ENCODE data around the gene HCFC1R1. TPM values are rescaled to one million over a fixed set of nuclear protein-coding genes. Genes with fewer than 3 reads are reported as not detected.

The HCFC1R1 gene
- total RNA-seq, 1 donor from 2014 or later = 117 TPM

DNA sequence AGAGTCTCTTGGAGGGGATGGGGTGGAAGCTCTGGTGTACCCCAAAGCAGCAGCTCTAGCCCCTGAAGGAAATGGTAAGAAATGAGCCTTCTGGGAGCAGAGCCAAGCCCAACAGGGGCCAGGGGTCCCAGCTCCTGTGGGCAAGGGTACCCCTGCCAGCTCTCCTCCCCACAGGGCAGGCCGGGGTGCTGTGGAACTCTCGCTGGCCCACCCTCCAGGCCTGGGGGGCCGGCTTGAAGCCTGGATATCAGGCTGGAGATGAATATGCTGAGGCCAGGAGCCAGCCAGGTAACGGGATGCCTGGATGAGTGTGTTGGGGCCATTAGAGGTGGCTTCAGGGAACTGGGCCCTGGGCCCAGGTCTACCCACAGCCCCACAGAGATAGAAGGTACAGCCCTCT is 23.2 kb downstream of the HCFC1R1 start:
- TF ChIP-seq, protein P1, sequence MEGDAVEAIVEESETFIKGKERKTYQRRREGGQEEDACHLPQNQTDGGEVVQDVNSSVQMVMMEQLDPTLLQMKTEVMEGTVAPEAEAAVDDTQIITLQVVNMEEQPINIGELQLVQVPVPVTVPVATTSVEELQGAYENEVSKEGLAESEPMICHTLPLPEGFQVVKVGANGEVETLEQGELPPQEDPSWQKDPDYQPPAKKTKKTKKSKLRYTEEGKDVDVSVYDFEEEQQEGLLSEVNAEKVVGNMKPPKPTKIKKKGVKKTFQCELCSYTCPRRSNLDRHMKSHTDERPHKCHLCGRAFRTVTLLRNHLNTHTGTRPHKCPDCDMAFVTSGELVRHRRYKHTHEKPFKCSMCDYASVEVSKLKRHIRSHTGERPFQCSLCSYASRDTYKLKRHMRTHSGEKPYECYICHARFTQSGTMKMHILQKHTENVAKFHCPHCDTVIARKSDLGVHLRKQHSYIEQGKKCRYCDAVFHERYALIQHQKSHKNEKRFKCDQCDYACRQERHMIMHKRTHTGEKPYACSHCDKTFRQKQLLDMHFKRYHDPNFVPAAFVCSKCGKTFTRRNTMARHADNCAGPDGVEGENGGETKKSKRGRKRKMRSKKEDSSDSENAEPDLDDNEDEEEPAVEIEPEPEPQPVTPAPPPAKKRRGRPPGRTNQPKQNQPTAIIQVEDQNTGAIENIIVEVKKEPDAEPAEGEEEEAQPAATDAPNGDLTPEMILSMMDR (IDR thresholded peaks at IDR 0.05; ENCODE audit: partially characterized antibody, unreplicated experiment) = no peak
- no peaks in the 10 kb centered on the region for H3K4me1 Mint-ChIP-seq (ENCODE audit: low read depth, unreplicated experiment)
- peaks cover 9% of the 10 kb centered on the region for H3K27me3 Mint-ChIP-seq (ENCODE audit: unreplicated experiment)
- DNase-seq = no peak
- H3K27ac Mint-ChIP-seq (ENCODE audit: unreplicated experiment) = no peak overlapping the region
- no peak overlapping the region for H3K4me3 Mint-ChIP-seq (ENCODE audit: unreplicated experiment)
- H3K9me3 Mint-ChIP-seq (ENCODE audit: unreplicated experiment) = no peaks in the 10 kb centered on the region
- no peaks in the 10 kb centered on the region for H3K36me3 Mint-ChIP-seq (ENCODE audit: unreplicated experiment)

DNA sequence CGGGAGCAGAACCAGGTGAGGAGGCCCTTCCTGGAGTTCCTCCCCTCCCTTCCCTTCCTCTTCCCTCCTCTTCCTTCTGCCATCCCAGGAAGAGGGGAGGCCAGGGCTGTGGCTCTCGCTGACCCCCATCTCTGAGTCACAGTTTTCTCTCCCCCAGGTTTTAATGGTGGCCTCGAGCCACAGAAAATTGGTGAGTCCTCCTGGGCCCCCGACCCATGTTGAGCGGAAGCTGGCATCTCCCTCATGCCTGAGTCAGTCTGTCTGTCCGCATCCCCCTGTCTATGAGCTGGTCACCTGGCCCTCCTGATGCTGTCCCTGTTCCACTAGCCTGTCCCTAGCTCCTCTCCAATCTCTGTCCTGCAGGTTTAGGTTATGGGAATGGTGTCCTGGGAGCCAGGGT is 23.8 kb downstream of the HCFC1R1 start:
- no peaks in the 10 kb centered on the region for H3K9me3 Mint-ChIP-seq (ENCODE audit: unreplicated experiment)
- H3K4me3 Mint-ChIP-seq (ENCODE audit: unreplicated experiment) = no peak overlapping the region
- no peak overlapping the region for H3K27ac Mint-ChIP-seq (ENCODE audit: unreplicated experiment)
- no peaks in the 10 kb centered on the region for H3K4me1 Mint-ChIP-seq (ENCODE audit: low read depth, unreplicated experiment)
- H3K36me3 Mint-ChIP-seq (ENCODE audit: unreplicated experiment) = no peaks in the 10 kb centered on the region
- TF ChIP-seq, protein P1 (IDR thresholded peaks at IDR 0.05; ENCODE audit: partially characterized antibody, unreplicated experiment) = no peak
- peaks cover 9% of the 10 kb centered on the region for H3K27me3 Mint-ChIP-seq (ENCODE audit: unreplicated experiment)
- DNase-seq = no peak

DNA sequence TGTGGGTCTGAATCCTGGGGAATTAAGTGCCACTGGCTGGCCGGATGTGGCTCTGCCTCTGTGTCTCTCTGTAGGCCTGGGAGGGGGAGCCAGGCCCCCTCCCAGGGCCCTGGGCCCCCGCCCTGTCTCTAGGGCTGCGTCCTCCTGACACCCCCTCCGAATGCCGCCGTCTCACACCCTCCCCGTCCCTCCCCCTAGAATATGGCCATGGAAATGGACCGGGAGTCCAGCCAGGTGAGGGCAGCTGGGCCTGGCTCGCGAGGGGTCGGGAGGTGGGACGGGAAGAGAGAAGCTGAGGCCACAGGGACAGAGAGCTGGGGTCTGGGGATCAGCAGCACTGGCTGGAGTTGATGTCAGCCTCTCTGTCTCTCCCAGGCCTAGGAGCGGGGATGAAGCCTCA is 27.4 kb downstream of the HCFC1R1 start:
- Mint-ChIP-seq H3K36me3 (ENCODE audit: unreplicated experiment) (no peaks in the 10 kb centered on the region), H3K4me3 (ENCODE audit: unreplicated experiment) (no peak overlapping the region), H3K9me3 (ENCODE audit: unreplicated experiment) (no peaks in the 10 kb centered on the region), H3K27me3 (ENCODE audit: unreplicated experiment) (peaks cover 7% of the 10 kb centered on the region), H3K27ac (ENCODE audit: unreplicated experiment) (no peak overlapping the region), H3K4me1 (ENCODE audit: low read depth, unreplicated experiment) (no peaks in the 10 kb centered on the region)
- no peak for DNase-seq
- TF ChIP-seq, protein P1 (IDR thresholded peaks at IDR 0.05; ENCODE audit: partially characterized antibody, unreplicated experiment) = no peak

DNA sequence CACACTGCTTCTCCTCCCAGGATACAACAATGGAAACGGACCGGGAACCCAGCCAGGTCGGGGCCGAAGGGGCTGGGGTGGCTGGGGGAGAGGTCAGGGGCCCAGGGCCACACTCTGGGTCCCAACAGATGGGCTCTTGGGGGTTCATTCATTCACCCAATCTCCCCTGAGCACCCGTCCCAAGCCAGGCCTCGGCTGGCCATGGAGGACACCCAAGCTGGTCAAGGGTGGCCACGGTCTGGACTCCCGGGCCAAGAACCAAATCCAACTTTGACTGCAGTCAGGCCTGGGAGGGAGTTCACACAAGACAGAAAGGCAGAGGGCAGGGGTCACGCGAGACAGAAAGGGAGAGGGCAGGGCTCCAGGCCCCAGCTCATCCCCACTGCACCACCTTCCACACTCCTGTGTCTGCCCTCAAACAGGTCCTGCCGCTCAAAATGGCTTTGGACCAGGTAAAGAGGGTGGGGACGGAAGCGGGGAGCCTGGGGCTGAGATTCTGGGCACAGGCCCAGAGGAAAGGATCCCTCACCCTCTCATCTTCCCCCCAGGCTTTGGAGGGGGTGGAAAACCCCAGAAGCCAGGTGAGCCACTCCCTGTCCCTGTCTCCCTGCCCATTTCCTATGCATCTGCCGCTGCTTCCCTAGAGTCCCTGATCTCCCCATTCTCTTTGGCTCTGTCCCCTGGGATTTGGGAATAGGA is 31.2 kb downstream of the HCFC1R1 start:
- no peaks in the 10 kb centered on the region for H3K36me3 Mint-ChIP-seq (ENCODE audit: unreplicated experiment)
- TF ChIP-seq, protein P1 (IDR thresholded peaks at IDR 0.05; ENCODE audit: partially characterized antibody, unreplicated experiment) = no peak
- H3K27ac Mint-ChIP-seq (ENCODE audit: unreplicated experiment) = no peak overlapping the region
- no peaks in the 10 kb centered on the region for H3K9me3 Mint-ChIP-seq (ENCODE audit: unreplicated experiment)
- no peaks in the 10 kb centered on the region for H3K4me1 Mint-ChIP-seq (ENCODE audit: low read depth, unreplicated experiment)
- no peak overlapping the region for H3K4me3 Mint-ChIP-seq (ENCODE audit: unreplicated experiment)
- DNase-seq = no peak
- H3K27me3 Mint-ChIP-seq (ENCODE audit: unreplicated experiment) = peaks cover 1% of the 10 kb centered on the region

DNA sequence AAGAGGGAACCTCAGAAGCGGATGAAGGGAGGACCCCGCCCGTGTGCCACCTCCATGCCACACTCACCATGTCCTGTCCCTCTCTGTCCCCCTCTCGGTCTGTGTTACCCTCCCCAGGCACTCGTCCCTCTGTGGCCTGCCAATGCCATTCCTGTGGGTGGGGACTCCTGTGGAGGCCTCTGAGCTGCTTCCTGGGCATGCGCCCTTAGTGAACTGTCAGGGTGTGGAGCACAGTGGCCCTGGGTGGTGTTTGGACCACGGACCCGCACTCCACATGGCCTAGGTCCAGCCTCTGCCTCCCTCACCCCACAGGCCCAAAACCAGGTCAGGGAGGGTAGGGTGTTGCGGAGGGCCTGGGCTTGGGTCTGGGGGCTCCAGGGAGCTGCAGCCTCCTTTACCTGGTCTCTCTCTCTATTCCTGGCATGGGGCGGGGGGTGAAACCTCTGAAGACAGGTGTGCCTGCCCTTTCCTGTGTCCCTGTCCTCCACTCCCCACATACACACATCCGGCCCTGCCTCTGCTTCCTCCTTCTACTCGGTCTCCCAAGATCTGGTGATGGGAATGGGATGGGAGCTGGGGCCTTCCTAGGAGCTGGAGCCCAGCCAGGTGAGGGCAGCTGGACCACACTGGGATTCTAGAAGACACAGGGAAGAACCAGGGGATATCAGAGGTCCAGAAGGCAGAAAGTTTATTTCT is 32.0 kb downstream of the HCFC1R1 start:
- Mint-ChIP-seq H3K27ac (ENCODE audit: unreplicated experiment) (no peak overlapping the region), H3K9me3 (ENCODE audit: unreplicated experiment) (no peaks in the 10 kb centered on the region)

More for the DNA sequence above, 32.0 kb downstream of the HCFC1R1 start:
- DNase-seq = no peak
- no peaks in the 10 kb centered on the region for H3K36me3 Mint-ChIP-seq (ENCODE audit: unreplicated experiment)
- no peak overlapping the region for H3K4me3 Mint-ChIP-seq (ENCODE audit: unreplicated experiment)
- peaks cover 3% of the 10 kb centered on the region for H3K27me3 Mint-ChIP-seq (ENCODE audit: unreplicated experiment)
- TF ChIP-seq, protein P1 (IDR thresholded peaks at IDR 0.05; ENCODE audit: partially characterized antibody, unreplicated experiment) = no peak
- H3K4me1 Mint-ChIP-seq (ENCODE audit: low read depth, unreplicated experiment) = no peaks in the 10 kb centered on the region
